ENCODE data around the gene CACNG6. TPM values are rescaled to one million over a fixed set of nuclear protein-coding genes. Genes with fewer than 3 reads are reported as not detected.

The CACNG6 gene
- total and polyA plus RNA-seq, 12 donors: not detected

DNA sequence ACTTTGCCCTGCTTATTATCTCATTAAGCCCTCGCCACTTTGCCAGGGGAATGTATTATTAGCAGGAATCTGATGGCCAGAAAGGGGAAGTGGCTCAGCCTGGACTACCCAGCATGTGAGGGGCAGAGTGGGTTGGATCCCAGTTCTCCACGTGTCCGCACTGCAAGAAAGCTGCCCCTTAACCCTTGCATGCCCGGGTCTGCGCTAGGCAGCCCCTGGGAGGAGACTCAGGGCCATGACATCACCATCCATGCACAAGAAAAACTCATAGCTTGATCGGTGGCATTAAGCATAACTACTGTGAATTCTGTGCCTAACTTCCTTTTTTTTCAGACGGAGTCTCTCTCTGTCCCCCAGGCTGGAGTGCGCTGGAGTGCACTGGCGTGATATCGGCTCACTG, 19.8 kb upstream of the CACNG6 start:
- WGBS, 2 donors: 59 to 62% methylated on average over 10 of the region's 10 CpGs
- H3K27me3 ChIP-seq: peaks cover 0 to 21% (median 15%) of the 10 kb centered on the region in 7 donors
- TF ChIP-seq, protein P1, sequence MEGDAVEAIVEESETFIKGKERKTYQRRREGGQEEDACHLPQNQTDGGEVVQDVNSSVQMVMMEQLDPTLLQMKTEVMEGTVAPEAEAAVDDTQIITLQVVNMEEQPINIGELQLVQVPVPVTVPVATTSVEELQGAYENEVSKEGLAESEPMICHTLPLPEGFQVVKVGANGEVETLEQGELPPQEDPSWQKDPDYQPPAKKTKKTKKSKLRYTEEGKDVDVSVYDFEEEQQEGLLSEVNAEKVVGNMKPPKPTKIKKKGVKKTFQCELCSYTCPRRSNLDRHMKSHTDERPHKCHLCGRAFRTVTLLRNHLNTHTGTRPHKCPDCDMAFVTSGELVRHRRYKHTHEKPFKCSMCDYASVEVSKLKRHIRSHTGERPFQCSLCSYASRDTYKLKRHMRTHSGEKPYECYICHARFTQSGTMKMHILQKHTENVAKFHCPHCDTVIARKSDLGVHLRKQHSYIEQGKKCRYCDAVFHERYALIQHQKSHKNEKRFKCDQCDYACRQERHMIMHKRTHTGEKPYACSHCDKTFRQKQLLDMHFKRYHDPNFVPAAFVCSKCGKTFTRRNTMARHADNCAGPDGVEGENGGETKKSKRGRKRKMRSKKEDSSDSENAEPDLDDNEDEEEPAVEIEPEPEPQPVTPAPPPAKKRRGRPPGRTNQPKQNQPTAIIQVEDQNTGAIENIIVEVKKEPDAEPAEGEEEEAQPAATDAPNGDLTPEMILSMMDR (IDR thresholded peaks at IDR 0.05): no peak

DNA sequence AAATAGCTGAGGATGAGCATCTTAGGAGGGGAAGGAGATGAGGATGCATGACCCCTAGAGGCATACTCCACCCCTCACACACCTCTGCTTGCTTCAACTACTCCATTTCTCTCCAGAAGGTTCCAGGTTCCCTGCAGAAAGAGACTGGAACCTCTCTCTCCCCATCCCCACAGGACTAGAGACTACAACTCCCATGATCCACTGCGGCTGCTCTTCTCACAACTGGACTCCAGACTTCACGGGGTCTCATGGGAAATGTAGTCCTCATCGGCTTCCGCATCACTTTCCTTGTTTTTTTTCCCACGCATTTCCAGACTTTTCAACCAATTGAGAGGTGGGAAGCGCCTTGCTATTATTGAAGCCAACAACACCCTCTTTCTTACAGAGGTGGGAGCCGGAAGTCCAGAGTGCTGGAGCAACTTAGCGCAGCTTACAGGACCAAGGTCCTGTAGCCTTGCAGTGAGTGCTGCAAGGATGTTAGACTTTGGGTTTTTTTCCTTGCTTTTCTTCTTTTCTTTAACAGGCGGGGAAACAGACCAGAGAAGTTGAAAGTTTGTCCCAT, 13.9 kb upstream of the CACNG6 start:
- peaks cover 4 to 39% (median 22%) of the 10 kb centered on the region in 9 donors for H3K4me1 ChIP-seq
- DNase-seq (peak; percentile 44 to 90), ATAC-seq (peak; percentile 64 to 89 (median 83))
- intact Hi-C loops (cut with DNase I): loop anchor here in 1 of 10 donors (10.0 kb wide), 1 partner anchor 127 kb away; the partner anchor contains the start of genes NDUFA3 and OSCAR
- H3K27me3 ChIP-seq: peaks cover 7 to 74% (median 67%) of the 10 kb centered on the region in 7 donors
- peak overlapping the region in 9 of 10 donors; percentile 10 to 47 (median 40) for H3K4me3 ChIP-seq
- H3K9me3 ChIP-seq: no peaks in the 10 kb centered on the region
- no peaks in the 10 kb centered on the region for H3K36me3 ChIP-seq
- peak overlapping the region in 4 of 10 donors; percentile 5 to 27 (median 24) for H3K27ac ChIP-seq
- TF ChIP-seq, protein P1 (IDR thresholded peaks at IDR 0.05): no peak
- WGBS, 2 donors: 2 to 4% methylated on average over 9 of the region's 9 CpGs

More for the DNA sequence above, 19.8 kb upstream of the CACNG6 start:
- peaks cover 0 to 8% (median 0%) of the 10 kb centered on the region in 9 donors for H3K4me1 ChIP-seq
- ATAC-seq (no peak), DNase-seq (no peak)
- no peaks in the 10 kb centered on the region for H3K36me3 ChIP-seq
- intact Hi-C loops (cut with DNase I): loop anchor here in 1 of 10 donors (10.0 kb wide), 1 partner anchor 133 kb away; the partner anchor contains the start of genes NDUFA3 and OSCAR
- H3K27ac ChIP-seq: no peak overlapping the region
- H3K4me3 ChIP-seq: no peak overlapping the region
- H3K9me3 ChIP-seq: no peaks in the 10 kb centered on the region

DNA sequence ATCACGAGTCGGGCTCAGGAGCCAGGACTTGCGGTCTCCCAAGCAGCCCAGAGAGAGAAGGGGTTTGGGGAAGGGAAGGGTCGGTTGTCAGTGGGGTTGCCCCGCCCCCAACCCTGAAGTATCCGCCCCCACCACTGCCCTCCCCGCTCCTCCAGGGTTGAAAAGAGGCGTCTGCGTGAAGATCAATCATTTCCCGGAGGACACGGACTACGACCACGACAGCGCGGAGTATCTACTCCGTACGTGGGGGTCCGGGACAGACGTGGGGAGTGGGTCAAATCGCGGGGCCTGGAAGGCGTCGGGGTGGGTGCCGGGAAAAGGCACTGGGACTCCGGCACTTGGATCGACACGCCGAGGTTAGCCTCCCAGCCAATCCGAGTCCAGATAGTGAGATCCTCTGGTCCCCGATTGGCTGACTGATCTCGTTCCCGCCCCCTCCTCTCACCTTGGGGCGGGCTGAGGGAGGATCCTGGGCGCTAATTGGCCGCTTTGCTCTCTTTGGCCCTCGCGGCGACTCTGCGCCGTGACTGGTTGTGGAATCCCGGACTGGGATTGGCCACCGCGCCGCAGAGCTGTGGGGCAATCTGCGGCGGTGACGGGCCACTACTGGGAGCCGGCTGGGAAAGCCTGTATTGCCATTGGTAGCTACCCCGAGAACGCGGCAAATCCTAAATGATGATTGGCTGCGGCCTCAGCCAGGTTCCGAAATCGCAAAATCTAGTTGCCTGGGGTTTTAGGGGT, 13.3 kb upstream of the CACNG6 start:
- H3K4me1 ChIP-seq: peaks cover 4 to 39% (median 22%) of the 10 kb centered on the region in 9 donors
- peak overlapping the region in 9 of 10 donors; percentile 10 to 47 (median 40) for H3K4me3 ChIP-seq
- DNase-seq (peak; percentile 72 to 78), ATAC-seq (peak; percentile 44 to 84 (median 68))
- peak overlapping the region in 4 of 10 donors; percentile 5 to 27 (median 24) for H3K27ac ChIP-seq
- WGBS, 2 donors: 1 to 4% methylated on average over 54 of the region's 54 CpGs
- TF ChIP-seq, protein P1 (IDR thresholded peaks at IDR 0.05): no peak
- peaks cover 11 to 80% (median 72%) of the 10 kb centered on the region in 7 donors for H3K27me3 ChIP-seq
- H3K36me3 ChIP-seq: no peaks in the 10 kb centered on the region
- H3K9me3 ChIP-seq: no peaks in the 10 kb centered on the region
- intact Hi-C loops (cut with DNase I): loop anchor here in 1 of 10 donors (10.0 kb wide), 1 partner anchor 127 kb away; the partner anchor contains the start of genes NDUFA3 and OSCAR

Data from heart right ventricle (tissue), 16 donors.